VCaP (cell line): ENCODE measurements around the gene CEBPA.

ENCODE experiments used
- H3K27ac ChIP-seq: fragments of 450-650 bp; 2 replicates; pipeline ENCODE4 v1.5.1; 2017
- CTCF ChIP-seq: fragments of 450-650 bp; conservative IDR thresholded peaks from 2 replicates; pipeline ENCODE4 v1.5.1; 2017; ENCODE audit warnings: mild to moderate bottlenecking, moderate library complexity

CEBPA gene

GRCh38 chr19:33255781-33256180 lies 46.6 kb downstream of the CEBPA start:
- H3K27ac ChIP-seq, result no peak overlapping the region
- no peak for TF ChIP-seq CTCF

- H3K27ac ChIP-seq, result no peak overlapping the region
- no peak for TF ChIP-seq CTCF
These were observed 48.0 kb downstream of the CEBPA start for GRCh38 chr19:33254245-33254824.

- H3K27ac ChIP-seq, result no peak overlapping the region
- TF ChIP-seq CTCF, result no peak
These were observed 49.4 kb downstream of the CEBPA start for GRCh38 chr19:33252971-33253370.

- no peak overlapping the region for H3K27ac ChIP-seq
- no peak for TF ChIP-seq CTCF
These were observed 49.8 kb downstream of the CEBPA start for GRCh38 chr19:33252418-33252962.

GRCh38 chr19:33251526-33252090 lies 50.7 kb downstream of the CEBPA start:
- no peak overlapping the region for H3K27ac ChIP-seq
- TF ChIP-seq CTCF, result no peak

- no peak for TF ChIP-seq CTCF
These were observed 51.3 kb downstream of the CEBPA start for GRCh38 chr19:33251076-33251475.

GRCh38 chr19:33250500-33250899 lies 51.8 kb downstream of the CEBPA start:
- H3K27ac ChIP-seq, result no peak overlapping the region
- TF ChIP-seq CTCF, result no peak

More at GRCh38 chr19:33251076-33251475, 51.3 kb downstream of the CEBPA start:
- H3K27ac ChIP-seq, result no peak overlapping the region
